ENCODE results near the gene MALT1. TPM values are rescaled to one million over a fixed set of nuclear protein-coding genes. Genes with fewer than 3 reads are reported as not detected.

Gene MALT1
- total and polyA plus RNA-seq, 9 of the 15 experiments (the other 6 are each of a cell fraction or from before 2014, with no cell fraction given) = 0.14 to 1.6 (median 0.32) TPM

- Histone ChIP-seq H3K27ac (ENCODE audit: extremely low read depth, low read depth, low read length) (no peak overlapping the region), H3K27me3 (ENCODE audit: control insufficient read depth in 2 of 2, insufficient read depth in 2 of 2, low read length in 2 of 2) (no peaks in the 10 kb centered on the region; a peak in 1 of 5 replicates), H2AFZ (ENCODE audit: low read depth, low read length) (no peak overlapping the region), H3K4me3 (no peak overlapping the region), H3K9me1 (ENCODE audit: control insufficient read depth, insufficient read depth, low read length) (no peaks in the 10 kb centered on the region), H3K4me2 (ENCODE audit: insufficient read depth, low read length) (no peak overlapping the region), H3K4me1 (replicated peaks in 1 of 2; ENCODE audit: control insufficient read depth in 2 of 2, insufficient read depth in 2 of 2, low read length in 2 of 2) (peaks cover 0 to 2% of the 10 kb centered on the region in 2 experiments; a peak in 1 of 5 replicates), H3K79me2 (ENCODE audit: control insufficient read depth, insufficient read depth, low read length) (no peaks in the 10 kb centered on the region), H3K9ac (ENCODE audit: insufficient read depth in 1 of 2, low read depth in 2 of 2, low read length in 2 of 2) (no peak overlapping the region), H3K9me3 (replicated peaks; ENCODE audit: control insufficient read depth, insufficient read depth, low read depth, low read length) (no peaks in the 10 kb centered on the region), H4K20me1 (replicated peaks; ENCODE audit: control insufficient read depth, insufficient read depth, low read length) (no peaks in the 10 kb centered on the region), H3K36me3 (ENCODE audit: control insufficient read depth, insufficient read depth, low read length) (no peaks in the 10 kb centered on the region)
- BruUV-seq (replicated peaks) = no TSS peak
- FAIRE-seq (no peak), ATAC-seq (no peak), DNase-seq (ENCODE audit: extremely low read depth in 1 of 4, low spot score in 3 of 4) (no peak)
- no peak for TF ChIP-seq ETS1 (conservative IDR thresholded peaks at IDR 0.05; ENCODE audit: control insufficient read depth, low read depth, low read length)
- TF ChIP-seq, protein P1, sequence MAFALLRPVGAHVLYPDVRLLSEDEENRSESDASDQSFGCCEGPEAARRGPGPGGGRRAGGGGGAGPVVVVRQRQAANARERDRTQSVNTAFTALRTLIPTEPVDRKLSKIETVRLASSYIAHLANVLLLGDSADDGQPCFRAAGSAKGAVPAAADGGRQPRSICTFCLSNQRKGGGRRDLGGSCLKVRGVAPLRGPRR (CRISPR knock-in tag; IDR thresholded peaks at IDR 0.05) = no peak
- TF ChIP-seq ADNP (tag; IDR thresholded peaks at IDR 0.05) = no peak
- TF ChIP-seq HBP1 (CRISPR knock-in tag; IDR thresholded peaks at IDR 0.05) = no peak
- peak; percentile 45; the same call in 1 of the 2 replicates for TF ChIP-seq SPI1 (IDR thresholded peaks at IDR 0.05; ENCODE audit: borderline replicate concordance, low read depth, low read length)
- TF ChIP-seq, protein P2, sequence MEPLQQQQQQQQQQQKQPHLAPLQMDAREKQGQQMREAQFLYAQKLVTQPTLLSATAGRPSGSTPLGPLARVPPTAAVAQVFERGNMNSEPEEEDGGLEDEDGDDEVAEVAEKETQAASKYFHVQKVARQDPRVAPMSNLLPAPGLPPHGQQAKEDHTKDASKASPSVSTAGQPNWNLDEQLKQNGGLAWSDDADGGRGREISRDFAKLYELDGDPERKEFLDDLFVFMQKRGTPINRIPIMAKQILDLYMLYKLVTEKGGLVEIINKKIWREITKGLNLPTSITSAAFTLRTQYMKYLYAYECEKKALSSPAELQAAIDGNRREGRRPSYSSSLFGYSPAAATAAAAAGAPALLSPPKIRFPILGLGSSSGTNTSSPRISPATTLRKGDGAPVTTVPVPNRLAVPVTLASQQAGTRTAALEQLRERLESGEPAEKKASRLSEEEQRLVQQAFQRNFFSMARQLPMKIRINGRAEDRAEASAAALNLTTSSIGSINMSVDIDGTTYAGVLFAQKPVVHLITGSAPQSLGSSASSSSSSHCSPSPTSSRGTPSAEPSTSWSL (CRISPR knock-in tag; IDR thresholded peaks at IDR 0.05; ENCODE audit: borderline replicate concordance) = no peak
- ChIA-PET POLR2A (no interaction called here), CTCF (ENCODE audit: low intra/inter-chr PET ratio) (no interaction called here)
- intact Hi-C loops (cut with micrococcal nuclease) (no loop called here), in situ Hi-C loops (cut with MboI) (no loop called here)
- 0% methylated on average over 2 of the region's 2 CpGs for WGBS (ENCODE audit: insufficient coverage, low coverage, missing lambda C conversion rate)
Observed at GRCh38 chr18:58638441-58638840, 32.8 kb upstream of the MALT1 start.

Data from K562 (cell line).